GM23248 (cell line): Measurements from ENCODE around the gene SYT1. TPM values are rescaled to one million over a fixed set of nuclear protein-coding genes. Genes with fewer than 3 reads are reported as not detected.

Experiments used
- DNase-seq: peaks from one replicate; pipeline ENCODE4 v3.0.0-alpha.2; 2015
- H2AFZ ChIP-seq: fragments of 200-600 bp; sonication (generic); 2 replicates; pipeline ENCODE4 v1.6.1; 2016; ENCODE audit warnings: antibody characterized with exemption
- H3F3A ChIP-seq: fragments of 200-600 bp; sonication (generic); 2 replicates; pipeline ENCODE4 v1.6.1; 2016; ENCODE audit warnings: mild to moderate bottlenecking, antibody characterized with exemption, mixed run types; ENCODE audit not compliant: insufficient read depth
- H3K27ac ChIP-seq: fragments of 200-600 bp; sonication (generic); 2 replicates; pipeline ENCODE4 v1.5.1; 2016; ENCODE audit warnings: mild to moderate bottlenecking
- H3K27me3 ChIP-seq: fragments of 200-600 bp; sonication (generic); replicated peaks from 2 replicates; pipeline ENCODE4 v1.6.1; 2016; ENCODE audit warnings: mild to moderate bottlenecking; ENCODE audit not compliant: insufficient read depth
- H3K36me3 ChIP-seq: fragments of 200-600 bp; sonication (generic); 2 replicates; pipeline ENCODE4 v1.6.1; 2016; ENCODE audit warnings: low read depth, mild to moderate bottlenecking
- H3K4me1 ChIP-seq: fragments of 200-600 bp; sonication (generic); 2 replicates; pipeline ENCODE4 v1.6.1; 2016; ENCODE audit warnings: mild to moderate bottlenecking; ENCODE audit not compliant: insufficient read depth
- H3K4me2 ChIP-seq: fragments of 200-600 bp; sonication (generic); one replicate; pipeline ENCODE4 v1.6.1; 2016; ENCODE audit warnings: mild to moderate bottlenecking; ENCODE audit not compliant: unreplicated experiment
- H3K4me3 ChIP-seq: fragments of 200-600 bp; sonication (generic); 2 replicates; pipeline ENCODE4 v1.5.1; 2016; ENCODE audit warnings: mild to moderate bottlenecking
- H3K79me2 ChIP-seq: fragments of 200-600 bp; sonication (generic); 2 replicates; pipeline ENCODE4 v1.6.1; 2016; ENCODE audit warnings: mild to moderate bottlenecking; ENCODE audit not compliant: insufficient read depth
- H3K9ac ChIP-seq: fragments of 200-600 bp; sonication (generic); 2 replicates; pipeline ENCODE4 v1.6.1; 2016; ENCODE audit warnings: mild to moderate bottlenecking
- H3K9me2 ChIP-seq: fragments of 200-600 bp; sonication (generic); 2 replicates; pipeline ENCODE4 v1.6.1; 2016; ENCODE audit warnings: mixed run types, mild to moderate bottlenecking, moderate library complexity; ENCODE audit not compliant: insufficient read depth
- H3K9me3 ChIP-seq: fragments of 200-600 bp; sonication (generic); one replicate; pipeline ENCODE4 v1.6.1; 2017; ENCODE audit warnings: low read depth
- H4K20me1 ChIP-seq: fragments of 200-600 bp; sonication (generic); 2 replicates; pipeline ENCODE4 v1.6.0; 2016; ENCODE audit not compliant: insufficient read depth
- EZH2 ChIP-seq: fragments of 200-600 bp; sonication (generic); IDR thresholded peaks from 2 replicates; pipeline ENCODE4 v1.6.1; 2018; ENCODE audit warnings: antibody characterized with exemption, mild to moderate bottlenecking; ENCODE audit not compliant: insufficient read depth, poor library complexity, severe bottlenecking
- EZH2phosphoT487 ChIP-seq: fragments of 200-600 bp; sonication (generic); IDR thresholded peaks from 2 replicates; pipeline ENCODE4 v1.6.1; 2018; ENCODE audit warnings: antibody characterized with exemption, moderate library complexity, mild to moderate bottlenecking, low read depth; ENCODE audit not compliant: insufficient read depth
- WGBS, 2 experiments: methylation state at CpG; one replicate each; pipeline ENCODE4 v1.1.6; 2015 to 2017; ENCODE audit warnings: low lambda C conversion rate in 2 of 2, low coverage in 1 of 2; ENCODE audit errors: missing lambda C conversion rate in 2 of 2; 5-methylcytosine and 5-hydroxymethylcytosine counted together
- in situ Hi-C: fragments of 300-500 bp; cut with MboI; formaldehyde crosslinking; loops from 2 replicates; pipeline ENCODE4 v1.15.0; 2020
- polyA plus RNA-seq: library from polyadenylated mRNA; unstranded; fragments of >200 nt; fragmentation: Nextera tagmentation; extraction: Ambion mirVana; gene quantifications from 2 replicates; pipeline ENCODE4 v1.2.1, GENCODE V29; 2016
- total RNA-seq: library from RNA; depleted of rRNA; stranded (reverse); fragments of >200 nt; shearing (Covaris generic); gene quantifications from 2 replicates; pipeline ENCODE4 v1.2.3, GENCODE V29; 2014

SYT1 gene
- total and polyA plus RNA-seq, 2 experiments from 2014 or later = 1.7 to 2.4 TPM

GRCh38 chr12:78963439-78964227 is 99.1 kb downstream of the SYT1 start:
- H2AFZ ChIP-seq = peak overlapping the region; percentile 40
- H3K4me2 ChIP-seq = peak overlapping the region; percentile 61
- peaks cover 17% of the 10 kb centered on the region for H3F3A ChIP-seq
- in situ Hi-C loops = no loop called here
- H4K20me1 ChIP-seq = no peaks in the 10 kb centered on the region
- peak; percentile 68 for DNase-seq
- H3K4me3 ChIP-seq = peak overlapping the region; percentile 0; the same call in 1 of the 2 replicates
- 4 to 10% methylated on average over 1 of the region's 1 CpG for WGBS, 2 experiments
- no peaks in the 10 kb centered on the region for H3K36me3 ChIP-seq
- H3K79me2 ChIP-seq = no peaks in the 10 kb centered on the region
- TF ChIP-seq EZH2phosphoT487 (no peak), EZH2 (no peak)
- H3K27me3 ChIP-seq = no peaks in the 10 kb centered on the region
- H3K27ac ChIP-seq = peak overlapping the region; percentile 39
- H3K4me1 ChIP-seq = peaks cover 18% of the 10 kb centered on the region
- H3K9me3 ChIP-seq = no peaks in the 10 kb centered on the region
- H3K9ac ChIP-seq = no peak overlapping the region
- H3K9me2 ChIP-seq = no peaks in the 10 kb centered on the region

- Histone ChIP-seq H3K36me3 (no peaks in the 10 kb centered on the region), H2AFZ (peak overlapping the region; percentile 40), H3K9me3 (no peaks in the 10 kb centered on the region), H3K9ac (0 out of 2 replicates have a peak overlapping the region, but pooled peaks have one; percentile 8), H3K4me3 (peak overlapping the region; percentile 0; the same call in 1 of the 2 replicates), H4K20me1 (no peaks in the 10 kb centered on the region), H3K79me2 (no peaks in the 10 kb centered on the region), H3K4me1 (peaks cover 18% of the 10 kb centered on the region), H3F3A (peaks cover 17% of the 10 kb centered on the region), H3K9me2 (no peaks in the 10 kb centered on the region), H3K4me2 (peak overlapping the region; percentile 61), H3K27me3 (no peaks in the 10 kb centered on the region), H3K27ac (peak overlapping the region; percentile 39)
- TF ChIP-seq EZH2 (no peak), EZH2phosphoT487 (no peak)
- in situ Hi-C loops = no loop called here
- peak; percentile 7 for DNase-seq
Measured at GRCh38 chr12:78964521-78964920, 99.9 kb downstream of the SYT1 start.

DNA sequence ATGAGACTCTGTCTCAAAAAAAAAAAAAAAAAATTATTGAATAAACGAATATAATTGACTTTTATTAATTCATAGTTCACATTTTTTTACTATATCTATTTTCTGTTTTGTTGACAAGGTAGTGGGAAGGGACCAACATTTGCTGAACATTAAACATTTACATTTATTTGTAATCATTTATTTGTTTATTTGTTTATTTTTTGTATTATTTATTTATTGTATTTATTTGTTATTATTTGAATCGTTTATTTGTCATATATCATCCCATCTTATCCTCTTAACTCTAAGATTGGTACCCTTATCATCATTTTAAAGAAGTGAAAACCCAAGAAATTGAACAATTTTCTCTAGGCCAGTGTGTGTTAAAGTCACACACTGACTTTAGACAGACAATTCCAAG is 101.5 kb downstream of the SYT1 start:
- H3K9me2 ChIP-seq = no peaks in the 10 kb centered on the region
- in situ Hi-C loops = no loop called here
- no peak overlapping the region for H2AFZ ChIP-seq
- H3K79me2 ChIP-seq = no peaks in the 10 kb centered on the region
- DNase-seq = no peak
- no peaks in the 10 kb centered on the region for H4K20me1 ChIP-seq
- no peaks in the 10 kb centered on the region for H3K9me3 ChIP-seq
- H3K9ac ChIP-seq = no peak overlapping the region
- no peaks in the 10 kb centered on the region for H3K27me3 ChIP-seq
- H3K4me2 ChIP-seq = no peak overlapping the region
- no peak overlapping the region for H3K4me3 ChIP-seq
- TF ChIP-seq EZH2phosphoT487 = no peak
- TF ChIP-seq EZH2 = no peak
- no peaks in the 10 kb centered on the region for H3K36me3 ChIP-seq
- peaks cover 18% of the 10 kb centered on the region for H3K4me1 ChIP-seq
- WGBS, 2 experiments = 91 to 98% methylated on average over 2 of the region's 2 CpGs
- H3K27ac ChIP-seq = no peak overlapping the region
- H3F3A ChIP-seq = peaks cover 17% of the 10 kb centered on the region

DNA sequence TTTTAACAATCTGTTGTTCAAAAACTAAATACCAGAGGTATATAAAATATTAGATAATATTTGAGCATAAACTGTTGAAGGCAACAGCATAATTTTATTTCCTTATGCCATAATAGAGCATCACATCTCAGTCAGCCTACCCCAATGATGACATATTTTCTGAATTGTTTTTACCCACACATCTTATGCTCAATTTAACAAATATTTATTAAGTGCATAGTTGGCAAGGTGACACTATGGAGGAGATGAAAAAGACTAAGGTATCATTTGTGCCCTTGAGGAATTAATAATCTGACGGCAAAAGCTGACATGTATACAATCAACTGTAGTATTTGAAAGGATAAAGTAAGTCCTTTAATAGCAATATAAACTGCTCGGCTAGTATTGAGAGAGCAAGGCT is 102.4 kb downstream of the SYT1 start:
- Histone ChIP-seq H3K4me3 (no peak overlapping the region), H3F3A (peaks cover 17% of the 10 kb centered on the region), H3K27me3 (no peaks in the 10 kb centered on the region), H3K36me3 (no peaks in the 10 kb centered on the region), H3K9ac (no peak overlapping the region), H4K20me1 (no peaks in the 10 kb centered on the region), H3K27ac (no peak overlapping the region), H3K4me1 (peaks cover 18% of the 10 kb centered on the region), H3K79me2 (no peaks in the 10 kb centered on the region), H3K9me2 (no peaks in the 10 kb centered on the region), H2AFZ (no peak overlapping the region), H3K9me3 (no peaks in the 10 kb centered on the region), H3K4me2 (no peak overlapping the region)
- no peak for TF ChIP-seq EZH2
- TF ChIP-seq EZH2phosphoT487 = no peak
- DNase-seq = no peak
- 98% methylated on average over 2 of the region's 2 CpGs for WGBS, 2 experiments
- in situ Hi-C loops = no loop called here

DNA sequence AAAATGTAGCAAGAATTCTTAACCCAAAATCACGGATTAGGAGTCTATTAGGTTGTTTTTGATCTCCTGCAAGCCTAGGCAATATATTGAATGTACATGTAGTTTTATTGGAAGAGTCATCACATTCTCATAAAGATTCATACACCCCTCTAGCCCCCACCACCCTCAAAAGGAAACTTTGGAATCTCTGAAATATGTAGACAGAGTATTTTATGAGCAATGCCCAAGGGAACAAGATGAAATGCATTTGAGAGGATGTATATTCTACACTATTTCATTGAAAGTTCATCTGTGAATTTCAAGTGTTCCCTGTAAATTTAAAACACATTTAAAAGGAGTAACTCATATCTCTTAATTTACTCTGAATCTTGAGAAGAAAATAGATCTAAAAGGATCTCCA is 103.7 kb downstream of the SYT1 start:
- Histone ChIP-seq H3K36me3 (no peaks in the 10 kb centered on the region), H3K9me3 (no peaks in the 10 kb centered on the region), H3K9me2 (no peaks in the 10 kb centered on the region), H2AFZ (no peak overlapping the region), H3K9ac (no peak overlapping the region), H3K27ac (no peak overlapping the region), H4K20me1 (no peaks in the 10 kb centered on the region), H3K27me3 (no peaks in the 10 kb centered on the region), H3K79me2 (no peaks in the 10 kb centered on the region), H3K4me3 (no peak overlapping the region), H3F3A (peaks cover 14% of the 10 kb centered on the region), H3K4me1 (peaks cover 15% of the 10 kb centered on the region), H3K4me2 (no peak overlapping the region)
- 35 to 47% methylated on average over 1 of the region's 1 CpG for WGBS, 2 experiments
- in situ Hi-C loops = no loop called here
- no peak for DNase-seq
- no peak for TF ChIP-seq EZH2
- no peak for TF ChIP-seq EZH2phosphoT487
